K562 (cell line): Measurements from ENCODE around the gene TBXA2R. TPM values are rescaled to one million over a fixed set of nuclear protein-coding genes. Genes with fewer than 3 reads are reported as not detected.

Experiments
- ATAC-seq: fragments of 200-7000 bp; cut with Tn5 transposase; 3 replicates; pipeline ENCODE4 v1.9.1; 2020; ENCODE audit warnings: moderate library complexity
- BruUV-seq: library from RNA; stranded (reverse); fragments of 400-500 nt; replicated peaks from 2 replicates; lab custom pipeline; 2021; lab: Mats Ljungman, UMichigan
- CTCF ChIA-PET: fragments of 300-600 bp; formaldehyde crosslinking; extraction: SDS; loops from one replicate; lab custom pipeline; 2021; ENCODE audit warnings: low intra/inter-chr PET ratio; lab: Yijun Ruan, JAX
- POLR2A ChIA-PET: fragments of 300-600, 350-650 bp; sonication (Branson Sonifier 250); formaldehyde crosslinking; extraction: SDS; loops from one replicate; lab custom pipeline; 2021; ENCODE audit warnings: antibody characterized with exemption, inconsistent platforms; lab: Yijun Ruan, JAX
- DNase-seq, 4 experiments: peaks; one replicate each; pipeline versions ENCODE4 v3.0.0 to v3.0.0-alpha.2; 2011 to 2018; ENCODE audit warnings: low spot score in 3 of 4, mixed read lengths in 3 of 4; ENCODE audit errors: extremely low read depth in 1 of 4
- FAIRE-seq: peaks from 2 replicates; lab custom pipeline; 2011; peaks lifted over from hg19 to GRCh38; lab: Jason Lieb, UNC
- H2AFZ ChIP-seq: 2 replicates; pipeline ENCODE4 v1.6.0; 2011; ENCODE audit warnings: low read depth, low read length, control low read depth, inconsistent platforms
- H3K27ac ChIP-seq: fragments of 200-600 bp; 3 replicates; pipeline ENCODE4 v1.8.0; 2011; ENCODE audit warnings: low read depth, mild to moderate bottlenecking, control low read depth, inconsistent platforms, low read length, moderate library complexity, mixed read lengths; ENCODE audit errors: extremely low read depth
- H3K27me3 ChIP-seq, 2 experiments: fragments of 300-600 bp in 1 of 2; 2 replicates in 1 of 2; 3 replicates in 1 of 2; pipeline versions ENCODE4 v1.6.0 to v1.8.0; 2011; ENCODE audit warnings: inconsistent platforms in 2 of 2, low read length in 2 of 2, mild to moderate bottlenecking in 1 of 2, mixed read lengths in 1 of 2, moderate library complexity in 1 of 2; ENCODE audit not compliant: control insufficient read depth in 2 of 2, insufficient read depth in 2 of 2
- H3K36me3 ChIP-seq: fragments of 300-600 bp; 3 replicates; pipeline ENCODE4 v1.8.0; 2011; ENCODE audit warnings: mild to moderate bottlenecking, low read length, inconsistent platforms; ENCODE audit not compliant: control insufficient read depth, insufficient read depth
- H3K4me1 ChIP-seq, 2 experiments: fragments of 200-600 bp in 1 of 2; replicated peaks in 1 of 2; 2 replicates in 1 of 2; 3 replicates in 1 of 2; pipeline versions ENCODE4 v1.5.1 to v1.8.0; 2011; ENCODE audit warnings: inconsistent platforms in 2 of 2, low read length in 2 of 2, mild to moderate bottlenecking in 1 of 2, mixed read lengths in 1 of 2, moderate library complexity in 1 of 2; ENCODE audit not compliant: control insufficient read depth in 2 of 2, insufficient read depth in 2 of 2
- H3K4me2 ChIP-seq: 2 replicates; pipeline ENCODE4 v1.6.1; 2011; ENCODE audit warnings: low read length, control low read depth, inconsistent platforms, mixed read lengths; ENCODE audit not compliant: insufficient read depth
- H3K4me3 ChIP-seq: fragments of 200-600 bp; sonication (generic), shearing (Covaris generic); 2 replicates; pipeline ENCODE4 v1.5.1; 2016; ENCODE audit warnings: control low read depth, inconsistent platforms
- H3K79me2 ChIP-seq: fragments of 200-600 bp; 3 replicates; pipeline ENCODE4 v1.8.0; 2011; ENCODE audit warnings: low read length, inconsistent platforms; ENCODE audit not compliant: control insufficient read depth, insufficient read depth
- H3K9ac ChIP-seq, 2 experiments: 2 replicates each; pipeline versions ENCODE4 v1.6.0 to v1.6.1; 2011; ENCODE audit warnings: low read depth in 2 of 2, low read length in 2 of 2, control low read depth in 1 of 2, inconsistent platforms in 1 of 2, mild to moderate bottlenecking in 1 of 2, mixed read lengths in 1 of 2; ENCODE audit not compliant: insufficient read depth in 1 of 2
- H3K9me1 ChIP-seq: one replicate; pipeline ENCODE4 v1.6.0; 2011; ENCODE audit warnings: inconsistent platforms, mild to moderate bottlenecking, low read length, moderate library complexity; ENCODE audit not compliant: control insufficient read depth, insufficient read depth
- H3K9me3 ChIP-seq: replicated peaks from 2 replicates; pipeline ENCODE4 v1.5.1; 2011; ENCODE audit warnings: low read depth, low read length, inconsistent platforms; ENCODE audit not compliant: control insufficient read depth, insufficient read depth
- H4K20me1 ChIP-seq: replicated peaks from 2 replicates; pipeline ENCODE4 v1.6.1; 2011; ENCODE audit warnings: low read length, inconsistent platforms, mixed read lengths; ENCODE audit not compliant: control insufficient read depth, insufficient read depth
- CAMTA2 ChIP-seq: fragments of 250-450 bp; sonication (Bioruptor Pico); conservative IDR thresholded peaks from 2 replicates; pipeline ENCODE4 v1.5.1; 2022
- CBX2 ChIP-seq: fragments of 200-600 bp; sonication (generic); IDR thresholded peaks from one replicate; pipeline ENCODE4 v1.6.1; 2012; ENCODE audit warnings: mild to moderate bottlenecking, low read length, inconsistent platforms; ENCODE audit not compliant: insufficient read depth, poor library complexity, severe bottlenecking
- HEY1 ChIP-seq: fragments of 250-450 bp; sonication (Bioruptor Pico); IDR thresholded peaks from 2 replicates; pipeline ENCODE4 v1.5.0; 2020; ENCODE audit warnings: mild to moderate bottlenecking, moderate library complexity, borderline replicate concordance
- HOXB6 ChIP-seq: fragments of 250-450 bp; sonication (Bioruptor Pico); IDR thresholded peaks from 2 replicates; pipeline ENCODE4 v1.5.1; 2022; ENCODE audit warnings: mild to moderate bottlenecking, borderline replicate concordance
- L3MBTL2 ChIP-seq: fragments of 450-650 bp; IDR thresholded peaks from 2 replicates; pipeline ENCODE4 v1.6.1; 2016; ENCODE audit warnings: mild to moderate bottlenecking, moderate library complexity
- POLR2G ChIP-seq: fragments of 200-400 bp; formaldehyde crosslinking; IDR thresholded peaks from 2 replicates; pipeline ENCODE4 v1.6.1; 2017; ENCODE audit warnings: low read depth, mild to moderate bottlenecking, antibody characterized with exemption, low read length, moderate library complexity
- RFX5 ChIP-seq: IDR thresholded peaks from 2 replicates; pipeline ENCODE4 v1.6.1; 2011; ENCODE audit warnings: low read depth, mild to moderate bottlenecking, improper control_type of control experiment, low read length
- ZEB2 ChIP-seq: fragments of 450-650 bp; IDR thresholded peaks from 2 replicates; pipeline ENCODE4 v1.6.1; 2016
- ZNF57 ChIP-seq: fragments of 450-650 bp; formaldehyde crosslinking; IDR thresholded peaks from 2 replicates; pipeline ENCODE4 v1.4.0; 2020; ENCODE audit warnings: mild to moderate bottlenecking, moderate library complexity
- WGBS: fragments of 100-300 bp; shearing (Covaris generic); methylation state at CpG from one replicate; pipeline ENCODE4 v1.1.6; 2016; ENCODE audit warnings: low coverage, mixed read lengths; ENCODE audit not compliant: insufficient coverage; ENCODE audit errors: missing lambda C conversion rate; 5-methylcytosine and 5-hydroxymethylcytosine counted together
- in situ Hi-C: fragments of 300-500 bp; cut with MboI; formaldehyde crosslinking; loops from 4 replicates; pipeline ENCODE4 v1.15.0; 2018; ENCODE audit warnings: inconsistent platforms, mixed read lengths
- intact Hi-C: fragments of 100-400 bp; cut with micrococcal nuclease; formaldehyde crosslinking; loops from 2 replicates; pipeline ENCODE4 v1.14.2; 2022
- polyA plus RNA-seq, 8 experiments: library from polyadenylated mRNA; depleted of rRNA in 4 of 8; stranded (reverse) in 5 of 8; unstranded in 3 of 8; fragments of >200 nt; fragmentation: Nextera tagmentation in 2 of 8; fragmentation: Illumina TruSeq in 1 of 8; extraction: Ambion mirVana in 2 of 8; extraction: Trizol in 1 of 8; gene quantifications; 2 replicates each; pipeline versions ENCODE4 v1.2.1 to v1.2.3, GENCODE V29; 2011 to 2014; ENCODE audit warnings: inconsistent platforms in 1 of 8, missing spikeins in 1 of 8
- total RNA-seq, 7 experiments: library from RNA; depleted of rRNA in 6 of 7; stranded (reverse); fragments of >200 nt in 6 of 7; fragmentation: Illumina TruSeq in 2 of 7; extraction: Trizol in 2 of 7; gene quantifications; 2 replicates each; pipeline versions ENCODE4 v1.2.1 to v1.2.3, GENCODE V29; 2011 to 2021; ENCODE audit warnings: low replicate concordance in 1 of 7

Gene TBXA2R
- total and polyA plus RNA-seq, 9 of the 15 experiments (the other 6 are each of a cell fraction or from before 2014, with no cell fraction given): 1.5 to 24.0 (median 2.8) TPM

- POLR2A ChIA-PET: interaction anchor here (0.7 to 1.0 kb wide), 2 partner anchors 12 to 152 kb away, joined by 3 read pairs; no protein-coding TSS in a partner anchor
- peaks cover 5% of the 10 kb centered on the region; the same call in 1 of the 2 replicates for H4K20me1 ChIP-seq
- H3K79me2 ChIP-seq: no peaks in the 10 kb centered on the region
- WGBS: 92% methylated on average over 20 of the region's 23 CpGs
- H3K4me3 ChIP-seq: no peak overlapping the region
- no peak overlapping the region for H3K4me2 ChIP-seq
- no peaks in the 10 kb centered on the region for H3K9me3 ChIP-seq
- H3K36me3 ChIP-seq: peaks cover 72% of the 10 kb centered on the region; the same call in 2 of the 3 replicates
- CTCF ChIA-PET: interaction anchor here (1.0 to 2.1 kb wide), 3 partner anchors 73 to 307 kb away, joined by 3 to 19 read pairs (median 3); no protein-coding TSS in a partner anchor
- no TSS peak for BruUV-seq
- no peaks in the 10 kb centered on the region for H3K27me3 ChIP-seq
- TF ChIP-seq POLR2G (peak; percentile 53; the same call in 1 of the 2 replicates), CAMTA2 (CRISPR knock-in tag) (no peak)
- H3K4me1 ChIP-seq: peaks cover 0 to 54% of the 10 kb centered on the region in 2 experiments; a peak in 3 of 5 replicates
- no peak for DNase-seq
- H3K9ac ChIP-seq: no peak overlapping the region
- no peak for ATAC-seq
- H3K9me1 ChIP-seq: no peaks in the 10 kb centered on the region
- no peak overlapping the region for H2AFZ ChIP-seq
- H3K27ac ChIP-seq: no peak overlapping the region
- in situ Hi-C loops: no loop called here
- intact Hi-C loops: loop anchor here (10.0 kb wide), 1 partner anchor 59 kb away; the partner anchor contains the start of gene TBXA2R
- FAIRE-seq: no peak
Measured at GRCh38 chr19:3546119-3546518, 60.6 kb downstream of the TBXA2R start.

- H3K4me2 ChIP-seq: no peak overlapping the region
- H3K27ac ChIP-seq: no peak overlapping the region
- H3K36me3 ChIP-seq: peaks cover 68% of the 10 kb centered on the region; the same call in 2 of the 3 replicates
- ChIA-PET POLR2A (interaction anchor here (0.7 to 1.3 kb wide), 3 partner anchors 11 to 153 kb away, joined by 3 to 5 read pairs (median 3); partner anchors contain the start of gene MFSD12), CTCF (interaction anchor here (1.0 to 2.1 kb wide), 3 partner anchors 73 to 307 kb away, joined by 3 to 19 read pairs (median 3); no protein-coding TSS in a partner anchor)
- no peak for ATAC-seq
- H4K20me1 ChIP-seq: peaks cover 5% of the 10 kb centered on the region; the same call in 1 of the 2 replicates
- DNase-seq: no peak
- no peaks in the 10 kb centered on the region for H3K79me2 ChIP-seq
- no peak for FAIRE-seq
- no peak overlapping the region for H3K4me3 ChIP-seq
- TF ChIP-seq RFX5 (no peak), HEY1 (no peak), CBX2 (no peak), HOXB6 (CRISPR knock-in tag) (no peak), L3MBTL2 (no peak), ZEB2 (no peak), ZNF57 (CRISPR knock-in tag) (no peak)
- peaks cover 0 to 49% of the 10 kb centered on the region in 2 experiments; a peak in 3 of 5 replicates for H3K4me1 ChIP-seq
- in situ Hi-C loops (no loop called here), intact Hi-C loops (loop anchor here (1.0 to 10.0 kb wide), 2 partner anchors 32 to 59 kb away; partner anchors contain the start of gene TBXA2R)
- no peak overlapping the region for H2AFZ ChIP-seq
- no peaks in the 10 kb centered on the region for H3K9me1 ChIP-seq
- no TSS peak for BruUV-seq
- WGBS: 82% methylated on average over 9 of the region's 10 CpGs
- H3K9ac ChIP-seq: no peak overlapping the region
- no peaks in the 10 kb centered on the region for H3K27me3 ChIP-seq
- H3K9me3 ChIP-seq: no peaks in the 10 kb centered on the region
Measured at GRCh38 chr19:3545669-3546034, 61.0 kb downstream of the TBXA2R start.
